NCI-H1694 (cell line): Measurements from ENCODE around the gene BTNL3.

Experiments used
- DNase-seq: peaks from one replicate; lab custom pipeline; 2025; lab: John Stamatoyannopoulos, UW

BTNL3 gene

GRCh38 chr5:181047921-181048320 is 59.3 kb downstream of the BTNL3 start:
- no peak for DNase-seq

GRCh38 chr5:181050016-181050415 is 61.4 kb downstream of the BTNL3 start:
- no peak for DNase-seq

GRCh38 chr5:181051841-181052671 is 63.4 kb downstream of the BTNL3 start:
- no peak for DNase-seq

GRCh38 chr5:181052672-181053487 is 64.2 kb downstream of the BTNL3 start:
- no peak for DNase-seq

- DNase-seq = no peak
Observed at GRCh38 chr5:181053488-181054121, 65.0 kb downstream of the BTNL3 start.

GRCh38 chr5:181054138-181054537 is 65.5 kb downstream of the BTNL3 start:
- DNase-seq = no peak

- no peak for DNase-seq
Observed at GRCh38 chr5:181054871-181055459, 66.3 kb downstream of the BTNL3 start.
